ENCODE data around the gene TRPV4. TPM values are rescaled to one million over a fixed set of nuclear protein-coding genes. Genes with fewer than 3 reads are reported as not detected.

Gene TRPV4
- total RNA-seq, 1 experiment from 2014 or later, result 2.9 TPM

- H3K4me1 Mint-ChIP-seq, result peaks cover 48% of the 10 kb centered on the region
- TF ChIP-seq FOXK1 (CRISPR knock-in tag; IDR thresholded peaks at IDR 0.05), result no peak
- no peak for TF ChIP-seq FOXJ3 (CRISPR knock-in tag; IDR thresholded peaks at IDR 0.05; ENCODE audit: borderline replicate concordance)
- no peak for DNase-seq (ENCODE audit: low spot score)
- H3K4me3 Mint-ChIP-seq, result no peak overlapping the region
- H3K9me3 Mint-ChIP-seq, result no peaks in the 10 kb centered on the region
- ATAC-seq, result no peak
- H3K36me3 Mint-ChIP-seq, result no peaks in the 10 kb centered on the region
- ChIA-PET CTCF (interaction anchor here (1.2 to 2.7 kb wide), 3 partner anchors 24 to 33 kb away, joined by 4 to 12 read pairs (median 7); no protein-coding TSS in a partner anchor), POLR2A (no interaction called here)
- H3K27me3 Mint-ChIP-seq (ENCODE audit: low read depth), result no peaks in the 10 kb centered on the region; the same call in 1 of the 2 replicates
- H3K27ac Mint-ChIP-seq, result no peak overlapping the region
Observed at GRCh38 chr12:109877504-109878246, 44.5 kb upstream of the TRPV4 start.

GRCh38 chr12:109876406-109876805, 43.2 kb upstream of the TRPV4 start:
- H3K4me1 Mint-ChIP-seq, result peaks cover 42% of the 10 kb centered on the region
- H3K9me3 Mint-ChIP-seq, result no peaks in the 10 kb centered on the region
- ATAC-seq (no peak), DNase-seq (ENCODE audit: low spot score) (no peak)
- H3K27me3 Mint-ChIP-seq (ENCODE audit: low read depth), result no peaks in the 10 kb centered on the region; the same call in 1 of the 2 replicates
- no peak overlapping the region for H3K27ac Mint-ChIP-seq
- CTCF ChIA-PET, result interaction anchor here (0.7 to 2.7 kb wide), 2 partner anchors 23 to 31 kb away, joined by 3 to 12 read pairs; no protein-coding TSS in a partner anchor
- H3K36me3 Mint-ChIP-seq, result no peaks in the 10 kb centered on the region
- POLR2A ChIA-PET, result interaction anchor here (0.6 kb wide), 1 partner anchor 104 kb away, joined by 3 read pairs; no protein-coding TSS in a partner anchor
- no peak overlapping the region for H3K4me3 Mint-ChIP-seq
- no peak for TF ChIP-seq FOXP1 (CRISPR knock-in tag; IDR thresholded peaks at IDR 0.05; ENCODE audit: borderline replicate concordance)

- Mint-ChIP-seq H3K27me3 (ENCODE audit: low read depth) (no peaks in the 10 kb centered on the region; the same call in 1 of the 2 replicates), H3K36me3 (no peaks in the 10 kb centered on the region), H3K4me3 (no peak overlapping the region), H3K27ac (no peak overlapping the region), H3K4me1 (peaks cover 39% of the 10 kb centered on the region), H3K9me3 (no peaks in the 10 kb centered on the region)
- ChIA-PET POLR2A (interaction anchor here (0.6 kb wide), 1 partner anchor 105 kb away, joined by 3 read pairs; no protein-coding TSS in a partner anchor), CTCF (interaction anchor here (0.6 to 2.7 kb wide), 3 partner anchors 22 to 444 kb away, joined by 3 to 12 read pairs (median 3); no protein-coding TSS in a partner anchor)
- DNase-seq (ENCODE audit: low spot score), result no peak
- no peak for ATAC-seq
- TF ChIP-seq ARID4B (CRISPR knock-in tag; IDR thresholded peaks at IDR 0.05; ENCODE audit: borderline replicate concordance) (no peak), TCF7 (CRISPR knock-in tag; IDR thresholded peaks at IDR 0.05; ENCODE audit: low read depth) (no peak), TEAD4 (CRISPR knock-in tag; IDR thresholded peaks at IDR 0.05) (no peak), KAT7 (CRISPR knock-in tag; IDR thresholded peaks at IDR 0.05; ENCODE audit: borderline replicate concordance) (no peak), ZBTB21 (CRISPR knock-in tag; IDR thresholded peaks at IDR 0.05; ENCODE audit: borderline replicate concordance) (no peak), ATF6 (CRISPR knock-in tag; IDR thresholded peaks at IDR 0.05) (no peak), JAZF1 (CRISPR knock-in tag; IDR thresholded peaks at IDR 0.05) (no peak), RORB (CRISPR knock-in tag; IDR thresholded peaks at IDR 0.05) (no peak), ZSCAN18 (CRISPR knock-in tag; IDR thresholded peaks at IDR 0.05) (no peak), GABPB1 (CRISPR knock-in tag; IDR thresholded peaks at IDR 0.05) (no peak), AR (CRISPR knock-in tag; IDR thresholded peaks at IDR 0.05) (no peak), PREB (CRISPR knock-in tag; IDR thresholded peaks at IDR 0.05; ENCODE audit: borderline replicate concordance) (no peak), USF1 (CRISPR knock-in tag; IDR thresholded peaks at IDR 0.05) (no peak)
Observed at GRCh38 chr12:109875572-109876131, 42.5 kb upstream of the TRPV4 start.
